Calu3 (cell line): Measurements from ENCODE around the gene ZBTB40. TPM values are rescaled to one million over a fixed set of nuclear protein-coding genes. Genes with fewer than 3 reads are reported as not detected.

Source experiments
- BruUV-seq: library from RNA; stranded (reverse); fragments of 400-500 nt; replicated peaks from 2 replicates; lab custom pipeline; 2021; lab: Mats Ljungman, UMichigan
- CTCF ChIA-PET: fragments of 300-600 bp; sonication (Branson Sonifier 250); formaldehyde crosslinking; loops from one replicate; lab custom pipeline; 2022; ENCODE audit warnings: antibody characterized with exemption; lab: Charles Lee
- DNase-seq: peaks from one replicate; pipeline ENCODE4 v3.0.0; 2022
- H3K27ac Mint-ChIP-seq: one replicate; pipeline ENCODE4 v1.8.0; 2022; ENCODE audit warnings: mixed read lengths; ENCODE audit not compliant: unreplicated experiment
- H3K27me3 Mint-ChIP-seq: one replicate; pipeline ENCODE4 v1.8.0; 2022; ENCODE audit warnings: mixed read lengths; ENCODE audit not compliant: unreplicated experiment
- H3K36me3 Mint-ChIP-seq: one replicate; pipeline ENCODE4 v1.8.0; 2022; ENCODE audit warnings: mild to moderate bottlenecking, moderate library complexity, mixed read lengths; ENCODE audit not compliant: insufficient read depth, unreplicated experiment
- H3K4me1 Mint-ChIP-seq: one replicate; pipeline ENCODE4 v1.8.0; 2022; ENCODE audit warnings: mild to moderate bottlenecking, low read depth, mixed read lengths; ENCODE audit not compliant: unreplicated experiment
- H3K4me3 Mint-ChIP-seq: one replicate; pipeline ENCODE4 v1.8.0; 2022; ENCODE audit warnings: mild to moderate bottlenecking, low read depth, moderate library complexity, mixed read lengths; ENCODE audit not compliant: unreplicated experiment
- H3K9me3 Mint-ChIP-seq: one replicate; pipeline ENCODE4 v1.8.0; 2022; ENCODE audit warnings: low read depth, mixed read lengths; ENCODE audit not compliant: unreplicated experiment
- CTCF ChIP-seq: fragments of 200-600 bp; IDR thresholded peaks from one replicate; pipeline ENCODE4 v1.8.0; 2022; ENCODE audit warnings: antibody characterized with exemption; ENCODE audit not compliant: unreplicated experiment
- intact Hi-C: fragments of 100-400 bp; cut with micrococcal nuclease; formaldehyde crosslinking; loops from one replicate; pipeline ENCODE4 v1.10.0; 2022; ENCODE audit not compliant: unreplicated experiment
- total RNA-seq: library from RNA; stranded (reverse); gene quantifications from 2 replicates; pipeline ENCODE4 v1.2.3, GENCODE V29; 2022

ZBTB40 gene
- total RNA-seq, 1 experiment from 2014 or later, result 18.7 TPM

DNA sequence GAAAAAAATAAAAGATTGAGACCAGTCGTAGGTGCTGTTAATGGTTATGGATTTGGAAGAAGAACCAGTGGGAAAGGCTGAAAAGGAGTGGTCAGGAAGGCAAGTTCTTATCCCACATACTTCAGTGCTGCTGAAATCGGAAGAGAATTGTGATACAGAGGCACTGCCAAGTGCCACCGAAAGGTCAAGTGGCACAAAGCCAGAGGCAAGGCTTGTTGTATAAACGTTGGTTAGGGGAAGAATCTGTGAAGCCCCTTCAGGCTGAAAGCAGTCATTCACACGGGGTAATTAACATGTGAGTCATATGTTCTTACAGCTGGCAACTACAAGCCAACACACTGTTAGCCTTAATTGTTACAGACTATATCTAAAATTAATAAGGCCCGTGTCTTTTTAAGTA, 48.8 kb downstream of the ZBTB40 start:
- H3K27me3 Mint-ChIP-seq, result no peaks in the 10 kb centered on the region
- intact Hi-C loops, result no loop called here
- peak; percentile 45 for DNase-seq
- H3K9me3 Mint-ChIP-seq, result no peaks in the 10 kb centered on the region
- no peak overlapping the region for H3K4me3 Mint-ChIP-seq
- no peak overlapping the region for H3K27ac Mint-ChIP-seq
- no peak for TF ChIP-seq CTCF
- CTCF ChIA-PET, result interaction anchor here (0.5 kb wide), 1 partner anchor 722 kb away, joined by 3 read pairs; no protein-coding TSS in a partner anchor
- peaks cover 16% of the 10 kb centered on the region for H3K4me1 Mint-ChIP-seq
- peaks cover 4% of the 10 kb centered on the region for H3K36me3 Mint-ChIP-seq
- no TSS peak for BruUV-seq

DNA sequence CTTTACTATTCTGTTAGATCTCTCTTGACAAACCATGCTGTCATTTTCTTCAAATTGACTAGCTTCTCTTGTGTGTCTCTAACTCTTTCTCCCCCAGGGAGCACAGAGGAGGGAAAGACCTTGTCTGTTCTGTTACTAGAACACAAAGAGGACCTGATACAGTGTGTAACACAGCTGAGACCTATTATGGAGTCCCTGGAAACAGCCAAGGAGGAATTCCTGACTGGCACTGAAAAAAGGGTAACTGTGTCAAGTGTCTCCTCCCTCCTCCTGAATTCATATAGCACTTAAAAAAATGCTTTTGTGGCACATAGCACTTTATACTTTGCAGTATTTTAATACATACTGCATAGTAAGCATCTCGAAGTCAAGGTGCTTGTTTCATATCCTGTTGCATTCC, 50.6 kb downstream of the ZBTB40 start:
- Mint-ChIP-seq H3K4me1 (peaks cover 16% of the 10 kb centered on the region), H3K4me3 (no peak overlapping the region), H3K36me3 (peaks cover 4% of the 10 kb centered on the region), H3K27ac (no peak overlapping the region), H3K9me3 (no peaks in the 10 kb centered on the region), H3K27me3 (no peaks in the 10 kb centered on the region)
- no TSS peak for BruUV-seq
- no peak for TF ChIP-seq CTCF
- CTCF ChIA-PET, result no interaction called here
- intact Hi-C loops, result no loop called here
- DNase-seq, result no peak

GRCh38 chr1:22503721-22504410, 52.2 kb downstream of the ZBTB40 start:
- CTCF ChIA-PET, result interaction anchor here (1.2 kb wide), 1 partner anchor 322 kb away, joined by 3 read pairs; no protein-coding TSS in a partner anchor
- H3K36me3 Mint-ChIP-seq, result peaks cover 4% of the 10 kb centered on the region

DNA sequence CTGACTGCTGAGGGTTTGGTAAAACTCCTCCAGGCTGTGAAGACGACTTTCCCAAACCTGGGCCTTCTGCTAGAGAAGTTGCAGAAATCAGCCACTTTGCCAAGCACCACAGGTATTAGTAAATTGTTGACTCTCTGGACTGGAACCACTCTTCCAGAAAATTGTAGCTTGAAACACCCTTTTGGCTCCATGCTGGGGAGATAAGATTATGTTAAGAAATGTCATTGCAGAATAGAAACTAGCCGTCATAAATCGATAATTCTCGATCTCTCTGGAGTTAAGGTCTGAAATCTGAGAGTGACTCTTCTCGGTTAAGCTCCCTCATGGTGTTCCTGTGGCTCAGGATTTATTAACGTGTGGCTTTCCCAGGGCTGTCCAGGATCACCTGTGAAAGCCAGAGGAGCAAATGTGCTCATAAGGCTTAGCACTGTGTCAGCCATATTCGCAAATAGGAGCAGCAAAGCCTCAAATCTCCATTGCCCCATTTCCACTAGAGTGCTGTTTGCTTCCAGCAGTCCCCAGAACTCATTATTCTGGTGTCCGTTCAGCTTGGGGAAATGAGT, 54.6 kb downstream of the ZBTB40 start:
- no peaks in the 10 kb centered on the region for H3K9me3 Mint-ChIP-seq
- no peaks in the 10 kb centered on the region for H3K4me1 Mint-ChIP-seq
- peaks cover 10% of the 10 kb centered on the region for H3K36me3 Mint-ChIP-seq
- DNase-seq, result no peak
- no peaks in the 10 kb centered on the region for H3K27me3 Mint-ChIP-seq
- no peak overlapping the region for H3K27ac Mint-ChIP-seq
- no peak for TF ChIP-seq CTCF
- intact Hi-C loops, result no loop called here
- H3K4me3 Mint-ChIP-seq, result no peak overlapping the region
- no TSS peak for BruUV-seq
- CTCF ChIA-PET, result no interaction called here

More at GRCh38 chr1:22503721-22504410, 52.2 kb downstream of the ZBTB40 start:
- H3K4me1 Mint-ChIP-seq, result peaks cover 16% of the 10 kb centered on the region
- no peak for DNase-seq
- intact Hi-C loops, result no loop called here
- H3K4me3 Mint-ChIP-seq, result no peak overlapping the region
- H3K27ac Mint-ChIP-seq, result no peak overlapping the region
- H3K27me3 Mint-ChIP-seq, result no peaks in the 10 kb centered on the region
- no peak for TF ChIP-seq CTCF
- H3K9me3 Mint-ChIP-seq, result no peaks in the 10 kb centered on the region
- BruUV-seq, result no TSS peak
